ENCODE measurements around the gene ZNF786.

The ZNF786 gene

DNA sequence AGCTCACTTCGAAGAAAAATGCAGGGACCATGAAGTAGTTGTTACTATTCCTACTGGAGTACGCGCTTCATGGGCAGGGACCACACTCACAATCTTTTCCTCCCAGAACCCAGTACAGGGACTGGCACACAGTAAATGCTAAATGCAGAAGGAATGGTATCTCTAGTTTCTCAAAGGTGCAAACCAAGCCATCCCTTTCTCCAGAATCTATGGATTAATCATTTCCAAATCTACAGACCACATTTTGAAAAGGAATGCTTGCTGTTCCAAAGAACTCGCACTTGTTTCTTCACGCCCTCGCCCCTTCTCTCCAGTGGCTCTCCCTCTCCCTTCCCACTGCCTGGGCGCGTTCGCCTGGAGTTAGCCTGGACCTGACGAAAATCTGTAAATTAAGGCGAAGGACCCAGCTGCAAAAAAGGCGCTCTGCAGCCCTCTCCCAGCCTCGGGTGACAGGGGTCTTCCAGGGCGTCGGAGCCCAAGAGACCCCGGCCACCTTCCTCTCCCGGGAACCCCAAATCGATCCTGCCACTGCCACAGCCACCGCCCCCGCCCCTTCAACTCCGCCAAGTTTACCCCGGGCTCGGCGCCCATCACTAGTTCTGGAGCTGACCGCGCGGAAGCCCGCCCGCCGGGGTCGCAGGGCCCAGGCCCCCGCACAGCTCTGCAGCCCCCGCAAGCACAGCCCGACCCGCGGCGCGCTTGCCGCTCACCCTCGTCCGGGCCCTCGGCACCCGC is 62.7 kb downstream of the ZNF786 start:
- H3K27ac ChIP-seq: peak overlapping the region; percentile 95
- TF ChIP-seq, protein P1, sequence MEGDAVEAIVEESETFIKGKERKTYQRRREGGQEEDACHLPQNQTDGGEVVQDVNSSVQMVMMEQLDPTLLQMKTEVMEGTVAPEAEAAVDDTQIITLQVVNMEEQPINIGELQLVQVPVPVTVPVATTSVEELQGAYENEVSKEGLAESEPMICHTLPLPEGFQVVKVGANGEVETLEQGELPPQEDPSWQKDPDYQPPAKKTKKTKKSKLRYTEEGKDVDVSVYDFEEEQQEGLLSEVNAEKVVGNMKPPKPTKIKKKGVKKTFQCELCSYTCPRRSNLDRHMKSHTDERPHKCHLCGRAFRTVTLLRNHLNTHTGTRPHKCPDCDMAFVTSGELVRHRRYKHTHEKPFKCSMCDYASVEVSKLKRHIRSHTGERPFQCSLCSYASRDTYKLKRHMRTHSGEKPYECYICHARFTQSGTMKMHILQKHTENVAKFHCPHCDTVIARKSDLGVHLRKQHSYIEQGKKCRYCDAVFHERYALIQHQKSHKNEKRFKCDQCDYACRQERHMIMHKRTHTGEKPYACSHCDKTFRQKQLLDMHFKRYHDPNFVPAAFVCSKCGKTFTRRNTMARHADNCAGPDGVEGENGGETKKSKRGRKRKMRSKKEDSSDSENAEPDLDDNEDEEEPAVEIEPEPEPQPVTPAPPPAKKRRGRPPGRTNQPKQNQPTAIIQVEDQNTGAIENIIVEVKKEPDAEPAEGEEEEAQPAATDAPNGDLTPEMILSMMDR (conservative IDR thresholded peaks at IDR 0.05): no peak

DNA sequence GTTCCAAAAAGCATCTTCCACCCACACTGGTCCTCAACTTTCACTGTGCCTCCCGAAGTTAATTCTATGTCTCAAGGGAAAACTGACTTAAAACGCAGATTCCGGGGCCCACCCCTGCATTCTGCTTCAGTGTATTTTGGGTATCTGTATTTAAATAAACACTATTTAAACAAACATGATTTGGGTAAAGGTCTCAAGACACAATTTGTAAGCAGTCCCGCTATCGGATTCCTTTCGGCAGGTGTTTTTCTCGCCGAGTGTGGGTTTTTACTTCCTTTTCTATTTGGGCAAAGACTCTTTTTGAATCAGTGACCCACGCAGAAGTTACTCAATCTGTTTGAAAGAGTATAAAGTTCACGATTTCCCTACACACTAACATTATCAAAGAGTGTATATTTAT is 63.5 kb downstream of the ZNF786 start:
- TF ChIP-seq, protein P1 (conservative IDR thresholded peaks at IDR 0.05): no peak
- H3K27ac ChIP-seq: peak overlapping the region; percentile 95

DNA sequence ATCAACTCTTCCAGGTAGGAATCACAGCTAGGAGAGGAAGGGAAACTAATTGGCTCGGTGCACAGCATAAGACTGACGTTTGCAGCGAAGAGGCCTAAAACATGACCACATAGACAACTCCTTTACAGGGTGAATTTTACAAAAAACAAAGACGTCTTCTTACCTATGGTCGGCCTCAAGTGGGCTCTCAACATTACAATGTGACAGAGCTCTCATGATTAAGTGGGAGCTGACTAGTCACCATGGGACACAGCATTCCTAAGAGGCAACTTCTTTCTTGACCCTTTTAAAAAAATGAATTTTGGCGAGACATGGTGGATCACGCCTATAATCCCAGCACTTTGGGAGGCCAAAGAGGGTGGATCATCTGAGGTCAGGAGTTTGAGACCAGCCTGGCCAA is 66.9 kb downstream of the ZNF786 start:
- no peak overlapping the region for H3K27ac ChIP-seq
- TF ChIP-seq, protein P1 (conservative IDR thresholded peaks at IDR 0.05): no peak

DNA sequence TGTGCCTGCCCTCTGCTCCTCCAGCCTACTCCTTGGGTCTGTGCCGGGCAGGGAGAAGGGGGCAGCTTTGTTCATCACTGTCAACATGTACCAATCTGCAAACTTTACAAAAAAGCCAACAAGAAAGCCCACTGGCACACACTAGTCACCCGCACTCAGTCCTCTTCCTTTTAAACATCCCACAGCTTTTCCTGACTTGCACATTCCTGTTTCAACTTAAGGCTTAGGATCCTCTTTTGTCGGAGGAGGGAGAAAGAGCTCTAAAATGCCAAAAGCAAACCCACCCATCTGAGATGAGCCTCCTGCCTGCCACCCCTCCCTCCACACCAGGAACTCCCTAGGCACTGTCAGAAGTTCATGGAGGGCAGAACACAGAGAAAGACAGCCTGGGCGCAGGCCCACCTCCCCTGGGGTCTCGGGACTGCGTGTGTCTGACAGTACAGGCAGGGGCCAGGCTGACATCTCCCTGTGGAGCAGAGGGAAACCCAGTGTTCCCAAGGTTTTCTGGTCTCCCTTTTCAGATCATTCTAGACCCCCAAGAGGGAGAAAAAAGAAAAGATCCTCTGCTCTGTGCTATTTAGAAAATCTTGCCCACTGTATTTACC is 67.7 kb downstream of the ZNF786 start:
- TF ChIP-seq, protein P1 (conservative IDR thresholded peaks at IDR 0.05): no peak
- H3K27ac ChIP-seq: no peak overlapping the region

DNA sequence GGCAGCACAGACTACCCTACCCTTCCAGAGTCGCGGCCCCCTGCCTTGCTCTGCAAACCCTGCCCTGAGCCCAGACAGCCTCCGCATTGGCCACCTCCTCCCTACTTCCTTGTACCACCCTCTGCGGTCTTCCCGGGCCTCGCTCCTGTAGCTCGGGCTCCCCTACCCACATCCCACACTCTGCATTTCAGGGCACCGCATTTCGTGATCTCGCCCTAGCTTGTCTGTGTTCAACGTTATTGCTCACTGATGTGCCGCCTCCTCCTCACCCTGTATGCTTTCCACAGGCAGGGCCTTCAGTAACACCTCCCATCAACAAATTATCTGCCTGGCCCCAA is 68.8 kb downstream of the ZNF786 start:
- no peak overlapping the region for H3K27ac ChIP-seq
- TF ChIP-seq, protein P1 (conservative IDR thresholded peaks at IDR 0.05): no peak

DNA sequence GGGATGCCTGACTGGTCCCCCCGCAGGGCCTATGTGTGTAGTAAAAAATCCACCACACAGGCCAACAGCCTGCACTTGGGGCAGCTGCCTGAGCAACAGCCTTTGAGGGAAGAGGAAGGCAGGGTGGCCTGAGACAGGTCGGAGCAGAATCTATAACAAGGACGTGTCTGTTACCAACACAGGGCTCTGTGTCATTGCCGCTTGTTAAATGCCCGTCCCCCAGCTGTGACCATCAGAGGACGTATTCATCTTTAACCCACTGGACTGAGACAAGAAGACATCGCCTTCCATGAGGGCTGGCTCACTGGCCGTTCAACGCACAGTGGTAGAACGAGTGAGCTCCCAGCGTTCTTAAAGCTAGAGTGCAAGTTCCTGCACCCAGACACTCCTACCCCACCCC is 70.0 kb downstream of the ZNF786 start:
- TF ChIP-seq, protein P1 (conservative IDR thresholded peaks at IDR 0.05): no peak
- no peak overlapping the region for H3K27ac ChIP-seq

Data from VCaP (cell line).